PC-9 (cell line): ENCODE measurements around the gene TMED4.

Source experiments
- CTCF ChIP-seq: fragments of 200-600 bp; sonication (generic); conservative IDR thresholded peaks from 2 replicates; pipeline ENCODE4 v1.6.1; 2017; ENCODE audit warnings: mixed run types, antibody characterized with exemption, mild to moderate bottlenecking, moderate library complexity
- EZH2 ChIP-seq: fragments of 200-600 bp; sonication (generic); IDR thresholded peaks from 2 replicates; pipeline ENCODE4 v1.8.0; 2017; ENCODE audit warnings: antibody characterized with exemption, low read depth

- no peak for TF ChIP-seq CTCF
- no peak for TF ChIP-seq EZH2
Measured at GRCh38 chr7:44557485-44557884, 24.5 kb downstream of the TMED4 start.
